ENCODE measurements around the gene POLR2C. TPM values are rescaled to one million over a fixed set of nuclear protein-coding genes. Genes with fewer than 3 reads are reported as not detected.

The POLR2C gene
- total and polyA plus RNA-seq, 2 of the 13 experiments (the other 11 are each of a cell fraction or from before 2014, with no cell fraction given) = 104 to 216 TPM

- TF ChIP-seq ARNT (IDR thresholded peaks at IDR 0.05) (no peak), BORCS8-MEF2B (CRISPR knock-in tag; IDR thresholded peaks at IDR 0.05) (peak; percentile 78), ETV6 (CRISPR knock-in tag; conservative IDR thresholded peaks at IDR 0.05) (no peak), KDM4B (CRISPR knock-in tag; IDR thresholded peaks at IDR 0.05) (0 out of 2 replicates have a peak, but pooled peaks have one; percentile 58), SAP130 (CRISPR knock-in tag; IDR thresholded peaks at IDR 0.05; ENCODE audit: low read depth) (peak; percentile 85), ZNF501 (CRISPR knock-in tag; IDR thresholded peaks at IDR 0.05) (peak; percentile 92; the same call in 1 of the 2 replicates), ZMYM4 (CRISPR knock-in tag; IDR thresholded peaks at IDR 0.05) (peak; percentile 66), HOXA3 (CRISPR knock-in tag; IDR thresholded peaks at IDR 0.05) (peak; percentile 76), PHF8 (CRISPR knock-in tag; IDR thresholded peaks at IDR 0.05) (peak; percentile 44; the same call in 1 of the 2 replicates), IRF9 (CRISPR knock-in tag; IDR thresholded peaks at IDR 0.05; ENCODE audit: borderline replicate concordance) (peak; percentile 65; the same call in 1 of the 2 replicates), ISL2 (CRISPR knock-in tag; IDR thresholded peaks at IDR 0.05) (no peak; the same call in 1 of the 2 replicates), PRDM10 (CRISPR knock-in tag; IDR thresholded peaks at IDR 0.05; ENCODE audit: low read depth) (peak; percentile 72)
- TF ChIP-seq, protein P1, sequence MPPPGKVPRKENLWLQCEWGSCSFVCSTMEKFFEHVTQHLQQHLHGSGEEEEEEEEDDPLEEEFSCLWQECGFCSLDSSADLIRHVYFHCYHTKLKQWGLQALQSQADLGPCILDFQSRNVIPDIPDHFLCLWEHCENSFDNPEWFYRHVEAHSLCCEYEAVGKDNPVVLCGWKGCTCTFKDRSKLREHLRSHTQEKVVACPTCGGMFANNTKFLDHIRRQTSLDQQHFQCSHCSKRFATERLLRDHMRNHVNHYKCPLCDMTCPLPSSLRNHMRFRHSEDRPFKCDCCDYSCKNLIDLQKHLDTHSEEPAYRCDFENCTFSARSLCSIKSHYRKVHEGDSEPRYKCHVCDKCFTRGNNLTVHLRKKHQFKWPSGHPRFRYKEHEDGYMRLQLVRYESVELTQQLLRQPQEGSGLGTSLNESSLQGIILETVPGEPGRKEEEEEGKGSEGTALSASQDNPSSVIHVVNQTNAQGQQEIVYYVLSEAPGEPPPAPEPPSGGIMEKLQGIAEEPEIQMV (CRISPR knock-in tag; IDR thresholded peaks at IDR 0.05; ENCODE audit: low read depth) = peak; percentile 72; the same call in 1 of the 2 replicates
- TF ChIP-seq, protein P2, sequence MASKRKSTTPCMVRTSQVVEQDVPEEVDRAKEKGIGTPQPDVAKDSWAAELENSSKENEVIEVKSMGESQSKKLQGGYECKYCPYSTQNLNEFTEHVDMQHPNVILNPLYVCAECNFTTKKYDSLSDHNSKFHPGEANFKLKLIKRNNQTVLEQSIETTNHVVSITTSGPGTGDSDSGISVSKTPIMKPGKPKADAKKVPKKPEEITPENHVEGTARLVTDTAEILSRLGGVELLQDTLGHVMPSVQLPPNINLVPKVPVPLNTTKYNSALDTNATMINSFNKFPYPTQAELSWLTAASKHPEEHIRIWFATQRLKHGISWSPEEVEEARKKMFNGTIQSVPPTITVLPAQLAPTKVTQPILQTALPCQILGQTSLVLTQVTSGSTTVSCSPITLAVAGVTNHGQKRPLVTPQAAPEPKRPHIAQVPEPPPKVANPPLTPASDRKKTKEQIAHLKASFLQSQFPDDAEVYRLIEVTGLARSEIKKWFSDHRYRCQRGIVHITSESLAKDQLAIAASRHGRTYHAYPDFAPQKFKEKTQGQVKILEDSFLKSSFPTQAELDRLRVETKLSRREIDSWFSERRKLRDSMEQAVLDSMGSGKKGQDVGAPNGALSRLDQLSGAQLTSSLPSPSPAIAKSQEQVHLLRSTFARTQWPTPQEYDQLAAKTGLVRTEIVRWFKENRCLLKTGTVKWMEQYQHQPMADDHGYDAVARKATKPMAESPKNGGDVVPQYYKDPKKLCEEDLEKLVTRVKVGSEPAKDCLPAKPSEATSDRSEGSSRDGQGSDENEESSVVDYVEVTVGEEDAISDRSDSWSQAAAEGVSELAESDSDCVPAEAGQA (IDR thresholded peaks at IDR 0.05; ENCODE audit: low read depth) = 0 out of 2 replicates have a peak, but pooled peaks have one; percentile 33
- TF ChIP-seq, protein P2 (CRISPR knock-in tag; IDR thresholded peaks at IDR 0.05; ENCODE audit: borderline replicate concordance) = no peak
Observed at GRCh38 chr16:57482845-57483545, 20.5 kb downstream of the POLR2C start (continued).
